Measurements from ENCODE around the gene CDH8. TPM values are rescaled to one million over a fixed set of nuclear protein-coding genes. Genes with fewer than 3 reads are reported as not detected.

Gene CDH8
- total RNA-seq, 4 donors from 2014 or later: 1.5 TPM; not detected in 3

DNA sequence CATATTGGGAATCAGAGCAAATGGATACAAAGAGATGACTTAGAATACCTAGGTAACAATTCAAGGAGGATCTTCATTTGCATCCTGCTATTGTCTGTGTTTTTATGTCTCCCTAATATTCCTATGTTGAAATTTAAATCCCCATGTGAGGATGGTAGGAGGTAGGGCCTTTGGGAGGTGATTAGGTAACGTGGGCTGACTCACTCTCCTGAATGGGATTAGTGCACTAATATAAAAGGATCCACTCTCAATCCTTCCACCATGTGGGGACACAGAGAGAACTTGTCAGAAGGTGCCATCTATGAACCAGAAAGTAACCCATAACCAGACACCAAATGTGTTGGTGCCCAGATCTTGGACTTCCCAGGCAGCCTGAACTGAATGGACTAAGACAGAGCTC, 83.4 kb downstream of the CDH8 start:
- no peak for TF ChIP-seq EP300 (IDR thresholded peaks at IDR 0.05; ENCODE audit: low read depth)
- no peak for TF ChIP-seq POLR2AphosphoS5 (IDR thresholded peaks at IDR 0.05)
- TF ChIP-seq, protein P1, sequence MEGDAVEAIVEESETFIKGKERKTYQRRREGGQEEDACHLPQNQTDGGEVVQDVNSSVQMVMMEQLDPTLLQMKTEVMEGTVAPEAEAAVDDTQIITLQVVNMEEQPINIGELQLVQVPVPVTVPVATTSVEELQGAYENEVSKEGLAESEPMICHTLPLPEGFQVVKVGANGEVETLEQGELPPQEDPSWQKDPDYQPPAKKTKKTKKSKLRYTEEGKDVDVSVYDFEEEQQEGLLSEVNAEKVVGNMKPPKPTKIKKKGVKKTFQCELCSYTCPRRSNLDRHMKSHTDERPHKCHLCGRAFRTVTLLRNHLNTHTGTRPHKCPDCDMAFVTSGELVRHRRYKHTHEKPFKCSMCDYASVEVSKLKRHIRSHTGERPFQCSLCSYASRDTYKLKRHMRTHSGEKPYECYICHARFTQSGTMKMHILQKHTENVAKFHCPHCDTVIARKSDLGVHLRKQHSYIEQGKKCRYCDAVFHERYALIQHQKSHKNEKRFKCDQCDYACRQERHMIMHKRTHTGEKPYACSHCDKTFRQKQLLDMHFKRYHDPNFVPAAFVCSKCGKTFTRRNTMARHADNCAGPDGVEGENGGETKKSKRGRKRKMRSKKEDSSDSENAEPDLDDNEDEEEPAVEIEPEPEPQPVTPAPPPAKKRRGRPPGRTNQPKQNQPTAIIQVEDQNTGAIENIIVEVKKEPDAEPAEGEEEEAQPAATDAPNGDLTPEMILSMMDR (IDR thresholded peaks at IDR 0.05): no peak
- no peak for TF ChIP-seq POLR2A (IDR thresholded peaks at IDR 0.05)
- DNase-seq: no peak
- Histone ChIP-seq H3K9me3 (no peaks in the 10 kb centered on the region), H3K4me1 (no peaks in the 10 kb centered on the region), H3K4me3 (no peak overlapping the region), H3K27me3 (no peaks in the 10 kb centered on the region), H3K36me3 (no peaks in the 10 kb centered on the region), H3K27ac (no peak overlapping the region)
- intact Hi-C loops (cut with DNase I; ENCODE audit: low total_unique reads): no loop called here
- WGBS, 2 donors (ENCODE audit: low coverage in 1 of 2): 32% methylated on average over 1 of the region's 1 CpG; no CpG with 5 or more reads in 1 of the 2 donors
- in situ Hi-C loops (cut with MboI; ENCODE audit: low pct_ligation_motif_present in 1 of 4, low pct_unique_long_range_greater_than_20kb in 1 of 4, low sequenced_read_pairs in 3 of 4): no loop called here

DNA sequence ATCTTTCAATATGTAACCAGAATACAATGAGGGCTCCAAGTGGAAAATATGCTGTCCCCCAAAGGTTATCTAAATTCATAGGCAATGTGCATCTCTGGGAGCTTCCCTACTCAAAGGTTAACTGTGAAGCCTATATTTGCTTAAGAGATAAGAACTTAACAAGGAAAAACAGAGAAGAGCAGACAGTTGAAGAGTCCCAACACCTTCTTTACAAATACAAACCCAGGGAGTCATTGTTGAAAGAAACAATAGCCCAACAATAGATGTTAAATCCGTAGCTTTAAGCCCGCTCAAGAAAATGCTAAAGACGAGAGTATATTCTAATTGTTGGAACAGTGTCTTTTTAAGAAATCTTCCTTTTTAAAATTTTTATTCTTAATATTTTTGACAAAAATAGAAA, 87.8 kb downstream of the CDH8 start:
- in situ Hi-C loops (cut with MboI; ENCODE audit: low pct_ligation_motif_present in 1 of 4, low pct_unique_long_range_greater_than_20kb in 1 of 4, low sequenced_read_pairs in 3 of 4) (no loop called here), intact Hi-C loops (cut with DNase I; ENCODE audit: low total_unique reads) (no loop called here)
- H3K27ac ChIP-seq: no peak overlapping the region
- H3K9me3 ChIP-seq: no peaks in the 10 kb centered on the region
- TF ChIP-seq POLR2AphosphoS5 (IDR thresholded peaks at IDR 0.05) (no peak), POLR2A (IDR thresholded peaks at IDR 0.05) (no peak), EP300 (IDR thresholded peaks at IDR 0.05; ENCODE audit: low read depth) (no peak)
- TF ChIP-seq, protein P1 (IDR thresholded peaks at IDR 0.05): no peak
- no peaks in the 10 kb centered on the region for H3K27me3 ChIP-seq
- H3K4me3 ChIP-seq: no peak overlapping the region
- no peaks in the 10 kb centered on the region for H3K4me1 ChIP-seq
- WGBS, 2 donors (ENCODE audit: low coverage in 1 of 2): 79 to 81% methylated on average over 3 of the region's 3 CpGs
- no peak for DNase-seq
- H3K36me3 ChIP-seq: no peaks in the 10 kb centered on the region

DNA sequence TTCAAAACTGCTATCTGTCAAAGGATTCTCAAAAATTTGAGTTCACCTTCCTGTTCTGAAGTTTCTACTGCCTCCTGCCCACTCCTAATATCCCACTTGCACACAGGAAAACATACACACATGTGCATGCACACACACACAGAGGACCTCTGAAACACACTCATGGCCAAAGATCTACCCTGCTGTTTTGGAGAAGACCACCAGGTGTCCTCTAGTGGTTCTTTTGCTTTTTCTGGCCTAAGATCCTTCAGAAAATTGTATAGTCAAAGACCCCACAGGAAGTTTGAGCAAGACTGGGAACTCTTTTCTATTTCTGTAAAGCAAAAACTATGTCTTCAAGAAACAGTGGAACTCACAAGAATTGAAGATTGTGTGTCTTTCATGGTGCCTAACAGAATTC, 90.2 kb downstream of the CDH8 start:
- in situ Hi-C loops (cut with MboI; ENCODE audit: low pct_ligation_motif_present in 1 of 4, low pct_unique_long_range_greater_than_20kb in 1 of 4, low sequenced_read_pairs in 3 of 4) (no loop called here), intact Hi-C loops (cut with DNase I; ENCODE audit: low total_unique reads) (no loop called here)
- DNase-seq: no peak
- Histone ChIP-seq H3K4me3 (no peak overlapping the region), H3K36me3 (no peaks in the 10 kb centered on the region), H3K27me3 (no peaks in the 10 kb centered on the region), H3K4me1 (no peaks in the 10 kb centered on the region), H3K9me3 (no peaks in the 10 kb centered on the region), H3K27ac (no peak overlapping the region)
- TF ChIP-seq EP300 (IDR thresholded peaks at IDR 0.05; ENCODE audit: low read depth) (no peak), POLR2AphosphoS5 (IDR thresholded peaks at IDR 0.05) (no peak), POLR2A (IDR thresholded peaks at IDR 0.05) (no peak)
- TF ChIP-seq, protein P1 (IDR thresholded peaks at IDR 0.05): no peak

DNA sequence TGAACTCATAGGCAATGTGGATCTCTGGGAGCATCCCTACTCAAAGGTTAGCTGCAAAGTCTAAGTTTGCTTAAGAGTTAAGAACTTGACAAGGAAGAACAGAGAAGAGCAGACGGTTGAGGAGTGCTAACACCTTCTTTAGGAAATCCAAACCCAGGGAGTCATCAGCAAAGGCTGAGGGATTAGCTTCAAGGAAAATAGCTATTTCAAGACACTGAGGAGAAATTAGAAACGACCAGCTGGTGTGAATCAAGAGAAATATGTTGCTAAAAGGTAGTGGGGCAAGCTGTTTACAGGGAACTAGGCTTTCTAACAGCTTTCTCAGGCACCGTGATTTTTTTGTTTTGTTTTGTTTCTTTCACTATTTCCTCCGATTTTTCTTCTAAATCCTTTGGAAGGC, 90.7 kb downstream of the CDH8 start:
- no peaks in the 10 kb centered on the region for H3K36me3 ChIP-seq
- H3K4me3 ChIP-seq: no peak overlapping the region
- TF ChIP-seq, protein P1 (IDR thresholded peaks at IDR 0.05): no peak
- no peak for TF ChIP-seq EP300 (IDR thresholded peaks at IDR 0.05; ENCODE audit: low read depth)
- TF ChIP-seq POLR2A (IDR thresholded peaks at IDR 0.05): no peak
- TF ChIP-seq POLR2AphosphoS5 (IDR thresholded peaks at IDR 0.05): no peak
- H3K27ac ChIP-seq: no peak overlapping the region
- WGBS, 2 donors (ENCODE audit: low coverage in 1 of 2): 33 to 45% methylated on average over 4 of the region's 4 CpGs
- in situ Hi-C loops (cut with MboI; ENCODE audit: low pct_ligation_motif_present in 1 of 4, low pct_unique_long_range_greater_than_20kb in 1 of 4, low sequenced_read_pairs in 3 of 4) (no loop called here), intact Hi-C loops (cut with DNase I; ENCODE audit: low total_unique reads) (no loop called here)
- no peak for DNase-seq
- H3K9me3 ChIP-seq: no peaks in the 10 kb centered on the region
- H3K27me3 ChIP-seq: no peaks in the 10 kb centered on the region
- H3K4me1 ChIP-seq: no peaks in the 10 kb centered on the region
